Panc1 (cell line): ENCODE results near the gene UBTF. TPM values are rescaled to one million over a fixed set of nuclear protein-coding genes. Genes with fewer than 3 reads are reported as not detected.

Experiments
- ATAC-seq: fragments of 200-7000 bp; cut with Tn5 transposase; 2 replicates; pipeline ENCODE4 v1.9.1; 2020; ENCODE audit warnings: mild to moderate bottlenecking, moderate library complexity
- BruUV-seq: library from RNA; stranded (reverse); fragments of 400-500 nt; replicated peaks from 2 replicates; lab custom pipeline; 2021; lab: Mats Ljungman, UMichigan
- CTCF ChIA-PET: fragments of 300-600 bp; sonication (Branson Sonifier 250); formaldehyde crosslinking; loops from one replicate; lab custom pipeline; 2022; ENCODE audit warnings: antibody characterized with exemption; lab: Charles Lee
- POLR2A ChIA-PET: fragments of 300-600 bp; sonication (Branson Sonifier 250); formaldehyde crosslinking; loops from one replicate; lab custom pipeline; 2022; ENCODE audit warnings: antibody characterized with exemption; lab: Charles Lee
- DNase-seq: peaks from one replicate; pipeline ENCODE4 v3.0.0-alpha.2; 2010; ENCODE audit warnings: low read depth, low spot score
- H3K27ac ChIP-seq: 2 replicates; pipeline ENCODE4 v1.5.1; 2011; ENCODE audit warnings: mild to moderate bottlenecking, low read length, inconsistent platforms
- H3K27me3 ChIP-seq: fragments of 200-500 bp; sonication (Bioruptor generic); 2 replicates; pipeline ENCODE4 v1.6.0; 2014; ENCODE audit warnings: low read length, inconsistent platforms; ENCODE audit not compliant: control insufficient read depth, insufficient read depth
- H3K36me3 ChIP-seq: fragments of 200-500 bp; sonication (Bioruptor generic); 2 replicates; pipeline ENCODE4 v1.5.1; 2014; ENCODE audit warnings: inconsistent platforms, mild to moderate bottlenecking, low read length, moderate library complexity; ENCODE audit not compliant: control insufficient read depth, insufficient read depth
- H3K4me1 ChIP-seq: 2 replicates; pipeline ENCODE4 v1.5.1; 2011; ENCODE audit warnings: inconsistent platforms, mild to moderate bottlenecking, low read length, moderate library complexity; ENCODE audit not compliant: control insufficient read depth, insufficient read depth
- H3K4me3 ChIP-seq, 2 experiments: 2 replicates each; pipeline ENCODE4 v1.5.1; 2011 to 2012; ENCODE audit warnings: low read depth in 2 of 2, low read length in 2 of 2, mild to moderate bottlenecking in 2 of 2, inconsistent platforms in 1 of 2, moderate library complexity in 1 of 2
- H3K9me3 ChIP-seq: fragments of 200-500 bp; sonication (Bioruptor generic); 2 replicates; pipeline ENCODE4 v1.5.1; 2014; ENCODE audit warnings: low read depth, mild to moderate bottlenecking, inconsistent platforms, low read length, moderate library complexity; ENCODE audit not compliant: control insufficient read depth, insufficient read depth
- CTCF ChIP-seq: fragments of 450-650 bp; IDR thresholded peaks from 2 replicates; pipeline ENCODE4 v1.5.1; 2017; ENCODE audit warnings: mild to moderate bottlenecking
- POLR2AphosphoS5 ChIP-seq: IDR thresholded peaks from 2 replicates; pipeline ENCODE4 v1.6.1; 2012; ENCODE audit warnings: mild to moderate bottlenecking, low read depth, low read length, moderate library complexity
- SIN3A ChIP-seq: IDR thresholded peaks from 2 replicates; pipeline ENCODE4 v1.6.1; 2012; ENCODE audit warnings: low read depth, mild to moderate bottlenecking, low read length, moderate library complexity, borderline replicate concordance; ENCODE audit not compliant: insufficient read depth
- TCF7L2 ChIP-seq: IDR thresholded peaks from 2 replicates; pipeline ENCODE4 v1.6.1; 2011; ENCODE audit warnings: mild to moderate bottlenecking, low read depth, low read length, inconsistent platforms
- in situ Hi-C: cut with HindIII; loops from 2 replicates; pipeline ENCODE4 v1.10.0; 2016; ENCODE audit warnings: low sequenced_read_pairs, low pct_unique_long_range_greater_than_20kb
- intact Hi-C: fragments of 100-400 bp; cut with micrococcal nuclease; formaldehyde crosslinking; loops from one replicate; pipeline ENCODE4 v1.10.0; 2022; ENCODE audit not compliant: unreplicated experiment
- total RNA-seq: library from RNA; stranded (reverse); gene quantifications from one replicate; pipeline ENCODE4 v1.2.1, GENCODE V29; 2021; ENCODE audit not compliant: unreplicated experiment
- TF ChIP-seq, protein P1 (sequence below), 2 experiments: IDR thresholded peaks; 2 replicates each; pipeline ENCODE4 v1.6.1; 2011 to 2012; ENCODE audit warnings: low read depth in 2 of 2, control low read depth in 1 of 2, low read length in 1 of 2, mild to moderate bottlenecking in 1 of 2, moderate library complexity in 1 of 2; ENCODE audit not compliant: insufficient read depth in 1 of 2

UBTF gene
- total RNA-seq, 1 experiment from 2014 or later: 116 TPM

DNA sequence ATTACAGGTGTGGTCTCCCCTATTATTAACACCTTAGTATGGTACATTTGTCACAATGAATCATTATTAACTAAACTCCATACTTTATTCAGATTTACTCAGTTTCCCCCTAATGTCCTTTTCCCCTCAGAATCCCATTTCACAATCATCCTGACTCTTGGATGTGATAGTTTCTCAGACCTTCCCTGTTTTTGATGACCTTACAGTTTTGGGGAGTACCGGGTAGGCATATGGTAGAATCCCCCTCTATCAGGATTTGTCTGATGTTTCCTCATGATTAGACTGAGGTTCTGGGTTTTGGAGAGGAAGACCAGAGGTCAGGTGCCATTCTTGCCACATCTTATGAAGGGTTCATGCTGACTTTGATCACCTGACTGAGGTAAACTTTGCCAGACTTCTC lies 55.0 kb downstream of the UBTF start:
- H3K27ac ChIP-seq: no peak overlapping the region
- intact Hi-C loops (no loop called here), in situ Hi-C loops (no loop called here)
- ChIA-PET POLR2A (interaction anchor here (0.7 kb wide), 1 partner anchor 15 kb away, joined by 10 read pairs; no protein-coding TSS in a partner anchor), CTCF (no interaction called here)
- DNase-seq (no peak), ATAC-seq (no peak)
- H3K4me3 ChIP-seq: no peak overlapping the region
- H3K9me3 ChIP-seq: no peaks in the 10 kb centered on the region
- BruUV-seq: no TSS peak
- no peaks in the 10 kb centered on the region for H3K4me1 ChIP-seq
- H3K36me3 ChIP-seq: no peaks in the 10 kb centered on the region
- no peak for TF ChIP-seq CTCF
- no peak for TF ChIP-seq TCF7L2
- TF ChIP-seq POLR2AphosphoS5: no peak
- no peak for TF ChIP-seq SIN3A
- TF ChIP-seq, protein P1, sequence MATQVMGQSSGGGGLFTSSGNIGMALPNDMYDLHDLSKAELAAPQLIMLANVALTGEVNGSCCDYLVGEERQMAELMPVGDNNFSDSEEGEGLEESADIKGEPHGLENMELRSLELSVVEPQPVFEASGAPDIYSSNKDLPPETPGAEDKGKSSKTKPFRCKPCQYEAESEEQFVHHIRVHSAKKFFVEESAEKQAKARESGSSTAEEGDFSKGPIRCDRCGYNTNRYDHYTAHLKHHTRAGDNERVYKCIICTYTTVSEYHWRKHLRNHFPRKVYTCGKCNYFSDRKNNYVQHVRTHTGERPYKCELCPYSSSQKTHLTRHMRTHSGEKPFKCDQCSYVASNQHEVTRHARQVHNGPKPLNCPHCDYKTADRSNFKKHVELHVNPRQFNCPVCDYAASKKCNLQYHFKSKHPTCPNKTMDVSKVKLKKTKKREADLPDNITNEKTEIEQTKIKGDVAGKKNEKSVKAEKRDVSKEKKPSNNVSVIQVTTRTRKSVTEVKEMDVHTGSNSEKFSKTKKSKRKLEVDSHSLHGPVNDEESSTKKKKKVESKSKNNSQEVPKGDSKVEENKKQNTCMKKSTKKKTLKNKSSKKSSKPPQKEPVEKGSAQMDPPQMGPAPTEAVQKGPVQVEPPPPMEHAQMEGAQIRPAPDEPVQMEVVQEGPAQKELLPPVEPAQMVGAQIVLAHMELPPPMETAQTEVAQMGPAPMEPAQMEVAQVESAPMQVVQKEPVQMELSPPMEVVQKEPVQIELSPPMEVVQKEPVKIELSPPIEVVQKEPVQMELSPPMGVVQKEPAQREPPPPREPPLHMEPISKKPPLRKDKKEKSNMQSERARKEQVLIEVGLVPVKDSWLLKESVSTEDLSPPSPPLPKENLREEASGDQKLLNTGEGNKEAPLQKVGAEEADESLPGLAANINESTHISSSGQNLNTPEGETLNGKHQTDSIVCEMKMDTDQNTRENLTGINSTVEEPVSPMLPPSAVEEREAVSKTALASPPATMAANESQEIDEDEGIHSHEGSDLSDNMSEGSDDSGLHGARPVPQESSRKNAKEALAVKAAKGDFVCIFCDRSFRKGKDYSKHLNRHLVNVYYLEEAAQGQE (IDR thresholded peaks at IDR 0.05; ENCODE audit: insufficient read depth in 1 of 2, low read depth in 2 of 2, low read length in 1 of 2): no peak
- H3K27me3 ChIP-seq: no peaks in the 10 kb centered on the region

DNA sequence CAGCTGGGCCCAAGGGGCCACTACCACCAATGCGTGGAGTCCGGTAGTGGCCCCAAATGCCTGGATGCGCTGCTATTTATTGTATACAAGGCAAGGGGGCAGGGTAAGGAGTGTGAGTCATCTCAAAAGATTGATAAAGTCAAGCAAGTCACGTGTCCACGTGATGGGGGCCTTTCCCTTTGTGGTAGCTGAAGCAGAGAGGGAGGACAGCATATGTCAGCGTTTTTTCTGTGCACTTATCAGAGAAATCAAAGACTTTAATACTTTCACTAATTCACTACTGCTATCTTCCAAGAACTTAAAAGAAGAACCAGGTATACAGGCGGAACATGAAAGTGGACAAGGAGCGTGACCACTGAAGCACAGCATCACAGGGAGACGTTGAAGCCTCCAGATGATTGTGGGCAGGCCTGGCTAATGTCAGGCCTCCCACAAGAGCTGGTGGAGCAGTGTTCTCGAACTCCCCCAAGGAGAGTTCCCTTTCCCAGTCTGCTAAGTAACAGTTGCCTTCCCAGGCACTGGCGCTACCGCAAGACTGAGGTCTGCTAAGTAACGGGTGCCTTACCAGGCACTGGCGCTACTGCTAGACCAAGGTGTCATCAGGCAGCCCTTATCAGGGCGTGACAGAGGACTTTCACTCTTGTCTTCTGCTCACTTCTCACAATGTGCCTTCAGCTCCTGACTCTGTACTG lies 59.8 kb downstream of the UBTF start:
- no peaks in the 10 kb centered on the region for H3K9me3 ChIP-seq
- TF ChIP-seq POLR2AphosphoS5: no peak
- TF ChIP-seq TCF7L2: no peak
- TF ChIP-seq, protein P1 (IDR thresholded peaks at IDR 0.05; ENCODE audit: insufficient read depth in 1 of 2, low read depth in 2 of 2, low read length in 1 of 2): no peak
- TF ChIP-seq SIN3A: no peak
- no peak for TF ChIP-seq CTCF
- H3K4me3 ChIP-seq: no peak overlapping the region
- ChIA-PET CTCF (no interaction called here), POLR2A (no interaction called here)
- in situ Hi-C loops (no loop called here), intact Hi-C loops (no loop called here)
- no peaks in the 10 kb centered on the region for H3K27me3 ChIP-seq
- BruUV-seq: no TSS peak
- ATAC-seq (no peak), DNase-seq (no peak)
- no peak overlapping the region for H3K27ac ChIP-seq
- no peaks in the 10 kb centered on the region for H3K4me1 ChIP-seq
- H3K36me3 ChIP-seq: no peaks in the 10 kb centered on the region
